ENCODE measurements around the gene ANO6. TPM values are rescaled to one million over a fixed set of nuclear protein-coding genes. Genes with fewer than 3 reads are reported as not detected.
A peak's percentile ranks its signal among the peaks of the same experiment; 100 is the strongest.

Gene ANO6
- total and polyA plus RNA-seq, 8 donors, result 4.4 to 78.8 (median 21.9) TPM

- intact Hi-C loops (cut with DNase I; ENCODE audit: low total_unique reads), result no loop called here
- WGBS, 5 donors, result 59 to 83% (median 76%) methylated on average over 1 of the region's 1 CpG
- TF ChIP-seq EP300 (IDR thresholded peaks at IDR 0.05) (no peak), CTCF (IDR thresholded peaks at IDR 0.05) (no peak), POLR2A (IDR thresholded peaks at IDR 0.05) (no peak), POLR2AphosphoS5 (IDR thresholded peaks at IDR 0.05) (no peak)
These were observed 94.1 kb downstream of the ANO6 start for GRCh38 chr12:45309836-45310626.

DNA sequence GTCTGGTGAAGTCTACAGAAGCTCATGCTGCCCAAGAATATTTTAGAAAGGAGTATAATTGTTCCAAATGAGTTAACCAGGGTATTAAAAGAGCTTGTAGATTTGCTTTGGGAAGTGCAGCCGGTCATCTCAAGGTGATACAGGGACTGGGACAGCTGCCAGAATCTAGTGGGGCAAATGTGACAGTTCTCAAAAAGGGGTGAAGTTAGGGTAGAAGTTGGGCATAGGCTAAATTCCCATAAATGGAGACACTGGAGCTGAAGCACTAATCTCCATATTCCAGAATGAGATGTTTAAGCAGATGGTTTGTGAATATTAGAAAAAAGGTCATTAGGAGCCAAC lies 94.7 kb downstream of the ANO6 start:
- TF ChIP-seq POLR2A (IDR thresholded peaks at IDR 0.05) (no peak), EP300 (IDR thresholded peaks at IDR 0.05) (no peak), POLR2AphosphoS5 (IDR thresholded peaks at IDR 0.05) (no peak), CTCF (IDR thresholded peaks at IDR 0.05) (no peak)
- Histone ChIP-seq H3K27ac (peak overlapping the region in 2 of 5 donors; percentile 19 to 61), H3K4me3 (no peak overlapping the region), H3K9me3 (no peaks in the 10 kb centered on the region), H3K4me1 (peaks cover 3 to 29% (median 9%) of the 10 kb centered on the region in 4 donors), H3K27me3 (no peaks in the 10 kb centered on the region), H3K36me3 (peaks cover 0 to 13% (median 9%) of the 10 kb centered on the region in 4 donors)
- intact Hi-C loops (cut with DNase I; ENCODE audit: low total_unique reads), result no loop called here
- DNase-seq, result no peak
- 33 to 60% (median 52%) methylated on average over 1 of the region's 1 CpG for WGBS, 5 donors

More at GRCh38 chr12:45309836-45310626, 94.1 kb downstream of the ANO6 start:
- Histone ChIP-seq H3K4me3 (no peak overlapping the region), H3K4me1 (peaks cover 5 to 33% (median 15%) of the 10 kb centered on the region in 4 donors), H3K27ac (peak overlapping the region in 3 of 5 donors; percentile 4 to 61 (median 19)), H3K27me3 (no peaks in the 10 kb centered on the region), H3K9me3 (no peaks in the 10 kb centered on the region), H3K36me3 (peaks cover 0 to 7% (median 5%) of the 10 kb centered on the region in 4 donors)
- DNase-seq, result no peak

- no peak overlapping the region for H3K27ac ChIP-seq
- intact Hi-C loops (cut with DNase I; ENCODE audit: low total_unique reads), result no loop called here
- TF ChIP-seq CTCF (IDR thresholded peaks at IDR 0.05) (no peak), POLR2A (IDR thresholded peaks at IDR 0.05) (no peak), POLR2AphosphoS5 (IDR thresholded peaks at IDR 0.05) (no peak), EP300 (IDR thresholded peaks at IDR 0.05) (no peak)
- peaks cover 0 to 20% (median 6%) of the 10 kb centered on the region in 4 donors for H3K4me1 ChIP-seq
- no peaks in the 10 kb centered on the region for H3K9me3 ChIP-seq
- peaks cover 0 to 22% (median 12%) of the 10 kb centered on the region in 4 donors for H3K36me3 ChIP-seq
- H3K27me3 ChIP-seq, result no peaks in the 10 kb centered on the region
- H3K4me3 ChIP-seq, result no peak overlapping the region
- whole genome bisulfite sequencing, 5 donors, result 60 to 81% (median 72%) methylated on average over 1 of the region's 1 CpG
- DNase-seq, result no peak
These were observed 96.1 kb downstream of the ANO6 start for GRCh38 chr12:45312012-45312411.

DNA sequence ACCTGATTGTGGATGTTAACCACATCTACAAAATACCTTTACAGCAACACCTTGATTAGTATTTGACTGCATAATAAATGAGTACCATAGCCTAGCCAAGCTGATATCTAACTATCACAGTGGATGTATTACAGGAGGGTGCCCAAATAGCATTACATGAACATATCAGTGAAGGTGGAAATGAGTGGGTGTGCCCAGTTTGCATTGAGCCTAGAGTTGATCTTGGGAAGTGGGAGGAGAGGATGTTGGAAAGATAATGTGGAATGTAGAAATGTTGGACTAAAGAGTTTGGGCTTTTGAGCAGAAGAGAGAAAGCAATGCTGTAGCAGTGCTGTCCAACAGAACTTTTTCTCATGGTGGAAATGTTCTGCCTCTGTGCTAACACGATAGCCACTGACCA lies 98.9 kb downstream of the ANO6 start:
- Histone ChIP-seq H3K27me3 (no peaks in the 10 kb centered on the region), H3K4me3 (no peak overlapping the region), H3K9me3 (no peaks in the 10 kb centered on the region), H3K27ac (no peak overlapping the region), H3K36me3 (peaks cover 0 to 22% (median 12%) of the 10 kb centered on the region in 4 donors), H3K4me1 (peaks cover 0 to 12% (median 6%) of the 10 kb centered on the region in 4 donors)
- intact Hi-C loops (cut with DNase I; ENCODE audit: low total_unique reads), result no loop called here
- 94 to 100% (median 95%) methylated on average over 1 of the region's 1 CpG for WGBS, 5 donors
- TF ChIP-seq EP300 (IDR thresholded peaks at IDR 0.05) (no peak), POLR2AphosphoS5 (IDR thresholded peaks at IDR 0.05) (no peak), POLR2A (IDR thresholded peaks at IDR 0.05) (no peak), CTCF (IDR thresholded peaks at IDR 0.05) (no peak)
- no peak for DNase-seq
